SK-N-SH (cell line): ENCODE measurements around the gene RMDN2. TPM values are rescaled to one million over a fixed set of nuclear protein-coding genes. Genes with fewer than 3 reads are reported as not detected.
A peak's percentile ranks its signal among the peaks of the same experiment; 100 is the strongest.

ENCODE experiments used
- CTCF ChIA-PET: fragments of 300-600, 350-600 bp; formaldehyde crosslinking; extraction: SDS; loops from one replicate; lab custom pipeline; 2021; lab: Yijun Ruan, JAX
- POLR2A ChIA-PET: fragments of 350-600 bp; sonication (Branson Sonifier 250); formaldehyde crosslinking; extraction: SDS; loops from one replicate; lab custom pipeline; 2020; ENCODE audit warnings: antibody characterized with exemption, inconsistent platforms; lab: Yijun Ruan, JAX
- DNase-seq: peaks from one replicate; pipeline ENCODE4 v3.0.0; 2012
- H2AFZ ChIP-seq: fragments of 200-600 bp; sonication (generic); 2 replicates; pipeline ENCODE4 v1.8.1; 2016; ENCODE audit warnings: antibody characterized with exemption, mild to moderate bottlenecking, low read depth
- H3F3A ChIP-seq: fragments of 200-600 bp; sonication (generic); replicated peaks from 2 replicates; pipeline ENCODE3; 2016; ENCODE audit warnings: antibody characterized with exemption, mild to moderate bottlenecking; ENCODE audit not compliant: insufficient read depth
- H3K27ac ChIP-seq, 2 experiments: fragments of 200-500 bp in 1 of 2; fragments of 200-600 bp in 1 of 2; sonication (Bioruptor generic) in 1 of 2; sonication (generic), shearing (Covaris generic) in 1 of 2; 2 replicates each; pipeline versions ENCODE4 v1.5.1 to v1.6.1; 2014 to 2016; ENCODE audit warnings: low read depth in 2 of 2, inconsistent platforms in 1 of 2, low read length in 1 of 2, mild to moderate bottlenecking in 1 of 2, mixed read lengths in 1 of 2
- H3K27me3 ChIP-seq: fragments of 200-600 bp; sonication (generic), shearing (Covaris generic); 2 replicates; pipeline ENCODE4 v1.6.1; 2016; ENCODE audit warnings: mixed run types; ENCODE audit not compliant: insufficient read depth
- H3K36me3 ChIP-seq, 2 experiments: fragments of 200-500 bp in 1 of 2; fragments of 200-600 bp in 1 of 2; sonication (Bioruptor generic) in 1 of 2; sonication (generic) in 1 of 2; replicated peaks in 1 of 2; 2 replicates each; pipeline versions ENCODE3 to v1.5.1; 2014 to 2016; ENCODE audit warnings: low read length in 1 of 2, mild to moderate bottlenecking in 1 of 2; ENCODE audit not compliant: insufficient read depth in 2 of 2, control insufficient read depth in 1 of 2
- H3K4me1 ChIP-seq, 2 experiments: fragments of 200-500 bp in 1 of 2; fragments of 200-600 bp in 1 of 2; sonication (Bioruptor generic) in 1 of 2; sonication (generic), shearing (Covaris generic) in 1 of 2; 2 replicates each; pipeline versions ENCODE4 v1.5.1 to v1.6.1; 2014 to 2016; ENCODE audit warnings: low read depth in 1 of 2, low read length in 1 of 2, mixed run types in 1 of 2; ENCODE audit not compliant: insufficient read depth in 2 of 2, control insufficient read depth in 1 of 2
- H3K4me2 ChIP-seq: fragments of 200-600 bp; sonication (generic), shearing (Covaris generic); 2 replicates; pipeline ENCODE4 v1.6.1; 2017; ENCODE audit warnings: mixed run types
- H3K4me3 ChIP-seq, 2 experiments: fragments of 200-500 bp in 1 of 2; fragments of 200-600 bp in 1 of 2; sonication (Bioruptor generic) in 1 of 2; sonication (generic), shearing (Covaris generic) in 1 of 2; 2 replicates each; pipeline versions ENCODE4 v1.5.1 to v1.8.1; 2014 to 2016; ENCODE audit warnings: low read depth in 2 of 2, inconsistent platforms in 1 of 2, low read length in 1 of 2, mild to moderate bottlenecking in 1 of 2, mixed read lengths in 1 of 2, moderate library complexity in 1 of 2
- H3K79me2 ChIP-seq: fragments of 200-600 bp; sonication (generic); 2 replicates; pipeline ENCODE4 v1.8.1; 2017; ENCODE audit warnings: mild to moderate bottlenecking; ENCODE audit not compliant: insufficient read depth
- H3K9ac ChIP-seq: fragments of 200-600 bp; sonication (generic); 2 replicates; pipeline ENCODE4 v1.6.1; 2017; ENCODE audit warnings: mixed run types
- H3K9me2 ChIP-seq: fragments of 200-600 bp; sonication (generic); 2 replicates; pipeline ENCODE4 v1.6.1; 2017; ENCODE audit warnings: mixed run types
- H3K9me3 ChIP-seq: fragments of 200-600 bp; sonication (generic); 2 replicates; pipeline ENCODE4 v1.6.1; 2017; ENCODE audit warnings: mixed run types, mild to moderate bottlenecking, moderate library complexity
- H4K20me1 ChIP-seq: fragments of 200-600 bp; sonication (generic); 2 replicates; pipeline ENCODE4 v1.6.1; 2017; ENCODE audit warnings: mild to moderate bottlenecking, mixed run types; ENCODE audit not compliant: insufficient read depth
- GATA2 ChIP-seq: sonication (generic); formaldehyde crosslinking; IDR thresholded peaks from 2 replicates; pipeline ENCODE4 v1.5.0; 2020; ENCODE audit warnings: mild to moderate bottlenecking, missing genetic modification reagents
- MEF2A ChIP-seq: IDR thresholded peaks from 2 replicates; pipeline ENCODE4 v1.4.0; 2012; ENCODE audit warnings: low read depth, borderline replicate concordance
- NRF1 ChIP-seq: IDR thresholded peaks from 2 replicates; pipeline ENCODE4 v1.6.1; 2012; ENCODE audit warnings: low read depth, mild to moderate bottlenecking, low read length
- POLR2AphosphoS5 ChIP-seq: IDR thresholded peaks from 2 replicates; pipeline ENCODE4 v1.6.1; 2012; ENCODE audit warnings: low read depth, low read length
- RAD21 ChIP-seq: IDR thresholded peaks from 2 replicates; pipeline ENCODE4 v1.6.1; 2012; ENCODE audit warnings: mild to moderate bottlenecking, low read length
- REST ChIP-seq: IDR thresholded peaks from 2 replicates; pipeline ENCODE4 v1.6.1; 2012; ENCODE audit warnings: mild to moderate bottlenecking, low read depth, low read length, moderate library complexity
- RFX5 ChIP-seq: IDR thresholded peaks from 2 replicates; pipeline ENCODE4 v1.6.1; 2012; ENCODE audit warnings: mild to moderate bottlenecking, improper control_type of control experiment, low read length
- SIN3A ChIP-seq: IDR thresholded peaks from 2 replicates; pipeline ENCODE4 v1.6.1; 2012; ENCODE audit warnings: low read depth, mild to moderate bottlenecking, low read length, moderate library complexity, borderline replicate concordance
- WGBS: methylation state at CpG from one replicate; pipeline ENCODE4 v1.1.6; 2017; ENCODE audit warnings: low lambda C conversion rate; 5-methylcytosine and 5-hydroxymethylcytosine counted together
- polyA plus RNA-seq, 3 experiments: library from polyadenylated mRNA; depleted of rRNA; stranded (reverse); fragments of >200 nt; gene quantifications; 2 replicates each; pipeline ENCODE4 v1.2.3, GENCODE V29; 2012
- TF ChIP-seq, protein P1 (sequence below): IDR thresholded peaks from 2 replicates; pipeline ENCODE4 v1.4.0; 2012; ENCODE audit warnings: low read depth, borderline replicate concordance
- TF ChIP-seq, protein P2 (sequence below): fragments of 200-600 bp; sonication (generic); IDR thresholded peaks from 2 replicates; pipeline ENCODE4 v1.6.1; 2017; ENCODE audit warnings: antibody characterized with exemption, mild to moderate bottlenecking, moderate library complexity
- TF ChIP-seq, protein P3 (sequence below): fragments of 150-350 bp; IDR thresholded peaks from 2 replicates; pipeline ENCODE4 v1.6.1; 2017; ENCODE audit warnings: antibody characterized with exemption, low read length, low read depth, borderline replicate concordance

Gene RMDN2
- polyA plus RNA-seq, 1 of the 3 experiments (the other 2 are of a cell fraction), result 7.3 TPM

GRCh38 chr2:37925063-37925897 lies at the start of gene RMDN2 (continued):
- TF ChIP-seq, protein P1, sequence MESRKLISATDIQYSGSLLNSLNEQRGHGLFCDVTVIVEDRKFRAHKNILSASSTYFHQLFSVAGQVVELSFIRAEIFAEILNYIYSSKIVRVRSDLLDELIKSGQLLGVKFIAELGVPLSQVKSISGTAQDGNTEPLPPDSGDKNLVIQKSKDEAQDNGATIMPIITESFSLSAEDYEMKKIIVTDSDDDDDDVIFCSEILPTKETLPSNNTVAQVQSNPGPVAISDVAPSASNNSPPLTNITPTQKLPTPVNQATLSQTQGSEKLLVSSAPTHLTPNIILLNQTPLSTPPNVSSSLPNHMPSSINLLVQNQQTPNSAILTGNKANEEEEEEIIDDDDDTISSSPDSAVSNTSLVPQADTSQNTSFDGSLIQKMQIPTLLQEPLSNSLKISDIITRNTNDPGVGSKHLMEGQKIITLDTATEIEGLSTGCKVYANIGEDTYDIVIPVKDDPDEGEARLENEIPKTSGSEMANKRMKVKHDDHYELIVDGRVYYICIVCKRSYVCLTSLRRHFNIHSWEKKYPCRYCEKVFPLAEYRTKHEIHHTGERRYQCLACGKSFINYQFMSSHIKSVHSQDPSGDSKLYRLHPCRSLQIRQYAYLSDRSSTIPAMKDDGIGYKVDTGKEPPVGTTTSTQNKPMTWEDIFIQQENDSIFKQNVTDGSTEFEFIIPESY, result no peak; the same call in 1 of the 2 replicates
- TF ChIP-seq REST (peak; percentile 89), GATA2 (CRISPR knock-in tag) (peak; percentile 43; the same call in 1 of the 2 replicates)
- TF ChIP-seq, protein P2, sequence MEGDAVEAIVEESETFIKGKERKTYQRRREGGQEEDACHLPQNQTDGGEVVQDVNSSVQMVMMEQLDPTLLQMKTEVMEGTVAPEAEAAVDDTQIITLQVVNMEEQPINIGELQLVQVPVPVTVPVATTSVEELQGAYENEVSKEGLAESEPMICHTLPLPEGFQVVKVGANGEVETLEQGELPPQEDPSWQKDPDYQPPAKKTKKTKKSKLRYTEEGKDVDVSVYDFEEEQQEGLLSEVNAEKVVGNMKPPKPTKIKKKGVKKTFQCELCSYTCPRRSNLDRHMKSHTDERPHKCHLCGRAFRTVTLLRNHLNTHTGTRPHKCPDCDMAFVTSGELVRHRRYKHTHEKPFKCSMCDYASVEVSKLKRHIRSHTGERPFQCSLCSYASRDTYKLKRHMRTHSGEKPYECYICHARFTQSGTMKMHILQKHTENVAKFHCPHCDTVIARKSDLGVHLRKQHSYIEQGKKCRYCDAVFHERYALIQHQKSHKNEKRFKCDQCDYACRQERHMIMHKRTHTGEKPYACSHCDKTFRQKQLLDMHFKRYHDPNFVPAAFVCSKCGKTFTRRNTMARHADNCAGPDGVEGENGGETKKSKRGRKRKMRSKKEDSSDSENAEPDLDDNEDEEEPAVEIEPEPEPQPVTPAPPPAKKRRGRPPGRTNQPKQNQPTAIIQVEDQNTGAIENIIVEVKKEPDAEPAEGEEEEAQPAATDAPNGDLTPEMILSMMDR, result peak; percentile 18; the same call in 1 of the 2 replicates
- TF ChIP-seq, protein P3, sequence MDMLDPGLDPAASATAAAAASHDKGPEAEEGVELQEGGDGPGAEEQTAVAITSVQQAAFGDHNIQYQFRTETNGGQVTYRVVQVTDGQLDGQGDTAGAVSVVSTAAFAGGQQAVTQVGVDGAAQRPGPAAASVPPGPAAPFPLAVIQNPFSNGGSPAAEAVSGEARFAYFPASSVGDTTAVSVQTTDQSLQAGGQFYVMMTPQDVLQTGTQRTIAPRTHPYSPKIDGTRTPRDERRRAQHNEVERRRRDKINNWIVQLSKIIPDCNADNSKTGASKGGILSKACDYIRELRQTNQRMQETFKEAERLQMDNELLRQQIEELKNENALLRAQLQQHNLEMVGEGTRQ, result no peak

- Histone ChIP-seq H3K9me3 (no peaks in the 10 kb centered on the region), H3K79me2 (no peaks in the 10 kb centered on the region), H3K9me2 (no peaks in the 10 kb centered on the region), H3K9ac (no peak overlapping the region), H3K27ac (no peak overlapping the region), H3K27me3 (no peaks in the 10 kb centered on the region), H3K4me3 (no peak overlapping the region), H2AFZ (no peak overlapping the region), H4K20me1 (no peaks in the 10 kb centered on the region), H3K4me2 (no peak overlapping the region), H3K4me1 (peaks cover 19 to 43% of the 10 kb centered on the region in 2 experiments; a peak in 3 of 4 replicates), H3F3A (peaks cover 9% of the 10 kb centered on the region), H3K36me3 (no peaks in the 10 kb centered on the region)
- no peak for DNase-seq
- 81% methylated on average over 15 of the region's 15 CpGs for WGBS
- POLR2A ChIA-PET, result interaction anchor here (2.2 to 2.3 kb wide), 2 partner anchors 19 kb away, joined by 6 to 13 read pairs; no protein-coding TSS in a partner anchor
- CTCF ChIA-PET, result interaction anchor here (0.9 to 23.4 kb wide), 13 partner anchors 13 to 548 kb away, joined by 3 to 546 read pairs (median 25); no protein-coding TSS in a partner anchor
- TF ChIP-seq POLR2AphosphoS5, result no peak
- no peak for TF ChIP-seq RAD21
- no peak for TF ChIP-seq SIN3A
- TF ChIP-seq, protein P3, result no peak
- no peak for TF ChIP-seq RFX5
- no peak for TF ChIP-seq GATA2 (CRISPR knock-in tag)
- no peak for TF ChIP-seq NRF1
- TF ChIP-seq MEF2A, result no peak
Observed at GRCh38 chr2:37875403-37875906, 49.6 kb upstream of the RMDN2 start.
